SK-N-MC (cell line): Measurements from ENCODE around the gene GCK.

Experiments
- DNase-seq: peaks from one replicate; pipeline ENCODE4 v3.0.0-alpha.2; 2011; ENCODE audit warnings: low read depth, low spot score
- H3K27ac ChIP-seq: fragments of 200-600 bp; sonication (generic); 2 replicates; pipeline ENCODE4 v1.5.1; 2016; ENCODE audit warnings: mixed run types
- H3K36me3 ChIP-seq: fragments of 200-600 bp; sonication (generic); 2 replicates; pipeline ENCODE4 v1.6.1; 2017; ENCODE audit warnings: antibody characterized with exemption, low read length, mixed read lengths; ENCODE audit not compliant: insufficient read depth
- H3K4me3 ChIP-seq: fragments of 200-600 bp; sonication (generic); 2 replicates; pipeline ENCODE4 v1.5.1; 2016
- H3K9ac ChIP-seq: fragments of 200-600 bp; sonication (generic); 2 replicates; pipeline ENCODE4 v1.8.0; 2017; ENCODE audit warnings: mixed run types, mixed read lengths; ENCODE audit not compliant: insufficient read length
- H3K9me3 ChIP-seq: fragments of 200-600 bp; sonication (generic); 2 replicates; pipeline ENCODE4 v1.6.1; 2017; ENCODE audit warnings: low read depth, mild to moderate bottlenecking, antibody characterized with exemption, low read length, moderate library complexity, mixed read lengths
- EZH2 ChIP-seq: fragments of 200-600 bp; sonication (generic); IDR thresholded peaks from one replicate; pipeline ENCODE4 v1.6.1; 2017; ENCODE audit warnings: antibody characterized with exemption
- FOXP2 ChIP-seq: optimal IDR thresholded peaks from 2 replicates; pipeline ENCODE3; 2011; ENCODE audit warnings: mild to moderate bottlenecking, moderate library complexity; ENCODE audit not compliant: insufficient read depth; ENCODE audit errors: extremely low read length, control extremely low read depth
- POLR2AphosphoS5 ChIP-seq: IDR thresholded peaks from 2 replicates; pipeline ENCODE4 v1.6.1; 2012; ENCODE audit warnings: mild to moderate bottlenecking, low read depth, low read length, borderline replicate concordance

GCK gene

GRCh38 chr7:44144426-44144967 lies 44.7 kb downstream of the GCK start:
- H3K27ac ChIP-seq: no peak overlapping the region
- H3K36me3 ChIP-seq: no peaks in the 10 kb centered on the region
- no peak for DNase-seq
- H3K9ac ChIP-seq: no peak overlapping the region
- no peak overlapping the region for H3K4me3 ChIP-seq
- no peak for TF ChIP-seq POLR2AphosphoS5
- no peak for TF ChIP-seq FOXP2
- no peak for TF ChIP-seq EZH2
- no peaks in the 10 kb centered on the region for H3K9me3 ChIP-seq

- Histone ChIP-seq H3K9ac (no peak overlapping the region), H3K4me3 (no peak overlapping the region), H3K27ac (no peak overlapping the region), H3K36me3 (no peaks in the 10 kb centered on the region), H3K9me3 (no peaks in the 10 kb centered on the region)
- no peak for TF ChIP-seq FOXP2
- no peak for TF ChIP-seq EZH2
- no peak for TF ChIP-seq POLR2AphosphoS5
- no peak for DNase-seq
These were observed 45.5 kb downstream of the GCK start for GRCh38 chr7:44143646-44144250.

DNA sequence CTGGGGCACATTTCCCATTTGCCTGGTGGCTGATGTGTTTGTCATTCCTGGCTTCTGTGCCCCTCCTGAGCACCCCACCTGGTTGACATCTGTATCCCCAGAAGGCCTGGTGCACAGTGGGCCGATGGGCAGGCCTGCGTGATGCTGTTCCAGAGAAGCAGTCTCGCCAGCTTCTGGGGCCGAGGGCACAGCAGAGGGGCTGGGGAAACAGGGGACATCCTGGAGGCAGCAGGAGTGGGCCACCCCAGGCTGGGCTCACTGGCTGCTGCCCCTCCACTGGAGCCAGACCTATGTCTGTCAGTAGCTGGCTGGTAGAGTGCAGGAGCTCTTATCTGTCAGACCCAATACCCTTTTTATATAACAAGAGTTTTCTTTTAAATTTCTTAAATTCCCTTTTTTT lies 47.2 kb downstream of the GCK start:
- Histone ChIP-seq H3K9ac (no peak overlapping the region), H3K9me3 (no peaks in the 10 kb centered on the region), H3K36me3 (no peaks in the 10 kb centered on the region), H3K4me3 (no peak overlapping the region), H3K27ac (no peak overlapping the region)
- TF ChIP-seq EZH2: no peak
- no peak for TF ChIP-seq FOXP2
- no peak for TF ChIP-seq POLR2AphosphoS5
- no peak for DNase-seq

- Histone ChIP-seq H3K4me3 (no peak within 1 kb of the TSS), H3K27ac (no peak within 1 kb of the TSS), H3K9ac (no peak within 1 kb of the TSS), H3K9me3 (no peaks in the 10 kb centered on the region), H3K36me3 (no peaks in the 10 kb centered on the region)
- no peak for DNase-seq
- TF ChIP-seq POLR2AphosphoS5 (no peak), EZH2 (no peak), FOXP2 (no peak)
These were observed 47.9 kb downstream of the GCK start, which contains the start of gene MYL7 for GRCh38 chr7:44141221-44141850. MYL7 (minus strand) TSS chr7:44141332; CDS start chr7:44141305, 27 bp downstream.

DNA sequence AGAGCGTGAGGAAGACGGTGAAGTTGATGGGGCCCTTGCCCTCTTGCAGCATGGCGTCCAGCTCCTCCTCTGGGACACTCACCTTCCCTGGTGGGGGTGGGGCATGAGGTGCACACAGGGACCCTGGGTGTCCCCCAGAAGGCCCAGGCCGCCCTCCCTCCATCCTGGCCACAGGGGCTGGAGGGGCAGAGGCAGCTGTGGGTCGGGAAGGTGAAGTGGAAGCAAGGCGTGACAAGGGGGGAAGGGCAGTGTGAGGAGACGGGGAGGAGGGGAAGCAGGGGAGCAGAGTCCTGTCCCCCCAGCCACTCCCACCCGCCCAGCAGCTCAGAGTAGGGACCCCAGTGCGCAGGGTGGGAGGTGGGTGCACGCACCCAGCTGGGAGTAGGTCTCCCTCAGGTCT lies 48.9 kb downstream of the GCK start:
- no peak for DNase-seq
- Histone ChIP-seq H3K4me3 (no peak overlapping the region), H3K36me3 (no peaks in the 10 kb centered on the region), H3K9ac (no peak overlapping the region), H3K9me3 (no peaks in the 10 kb centered on the region), H3K27ac (no peak overlapping the region)
- TF ChIP-seq POLR2AphosphoS5: no peak
- TF ChIP-seq EZH2: no peak
- TF ChIP-seq FOXP2: no peak

DNA sequence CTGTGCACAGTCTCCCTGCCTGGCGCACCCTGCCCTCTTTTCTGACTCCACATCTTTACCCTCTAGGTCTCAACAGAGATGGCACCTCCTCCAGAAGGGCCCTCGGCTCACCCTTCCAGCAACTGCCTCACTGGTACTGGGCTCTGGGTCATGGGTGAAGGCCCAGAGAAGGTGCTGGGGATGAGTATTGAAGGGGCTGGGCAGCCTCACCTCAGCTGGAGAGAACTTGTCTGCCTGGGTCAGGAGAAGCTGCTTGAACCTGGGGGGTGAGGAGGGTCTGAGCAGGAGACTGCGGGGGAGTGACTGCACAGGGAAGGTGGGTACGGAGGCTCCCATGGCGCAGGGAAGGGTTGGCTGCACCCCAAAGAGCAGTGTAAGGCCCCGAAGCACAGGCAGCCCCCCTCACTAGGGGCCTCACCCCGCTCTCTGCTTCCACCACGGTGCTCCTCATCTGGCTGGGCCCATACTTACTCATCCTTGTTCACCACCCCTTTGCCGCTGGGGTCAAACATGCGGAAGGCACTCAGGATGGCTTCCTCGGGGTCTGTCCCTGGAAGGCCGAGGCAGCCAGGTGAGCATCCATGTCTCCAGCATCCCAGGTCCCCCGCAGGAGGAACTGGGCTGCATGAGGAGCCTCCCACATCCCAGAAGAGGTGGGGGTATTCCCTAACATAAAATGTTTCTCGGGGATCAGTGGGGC lies 49.8 kb downstream of the GCK start:
- TF ChIP-seq POLR2AphosphoS5 (no peak), EZH2 (no peak), FOXP2 (no peak)
- H3K4me3 ChIP-seq: no peak overlapping the region

GRCh38 chr7:44138698-44139097 lies 50.5 kb downstream of the GCK start:
- DNase-seq: no peak
- Histone ChIP-seq H3K9me3 (no peaks in the 10 kb centered on the region), H3K36me3 (no peaks in the 10 kb centered on the region), H3K27ac (no peak overlapping the region), H3K9ac (no peak overlapping the region), H3K4me3 (no peak overlapping the region)
- TF ChIP-seq FOXP2: no peak
- TF ChIP-seq EZH2: no peak
- TF ChIP-seq POLR2AphosphoS5: no peak

More for the DNA sequence above, 49.8 kb downstream of the GCK start:
- Histone ChIP-seq H3K27ac (no peak overlapping the region), H3K9me3 (no peaks in the 10 kb centered on the region), H3K9ac (no peak overlapping the region), H3K36me3 (no peaks in the 10 kb centered on the region)
- no peak for DNase-seq

DNA sequence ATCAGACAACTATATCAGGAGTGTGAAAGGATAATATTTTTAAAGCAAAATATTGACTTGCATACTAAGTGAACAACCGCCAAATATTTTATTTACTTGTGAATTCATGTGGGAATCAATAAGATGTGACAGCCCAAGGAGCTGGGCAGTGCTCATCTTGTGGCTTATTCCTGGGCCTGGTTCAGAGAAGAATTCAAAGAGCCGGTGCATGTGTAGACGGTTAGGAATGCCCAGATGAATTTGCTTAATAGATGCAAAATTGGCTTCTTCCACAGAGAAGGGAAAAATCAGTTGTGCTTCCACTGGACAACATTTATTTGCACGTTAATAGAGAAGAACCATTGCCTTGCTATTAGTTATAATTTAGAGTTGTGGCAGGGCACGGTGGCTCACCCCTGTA lies 52.5 kb downstream of the GCK start:
- no peak for TF ChIP-seq FOXP2
- TF ChIP-seq EZH2: no peak
- no peak for TF ChIP-seq POLR2AphosphoS5
- no peak for DNase-seq
- no peak overlapping the region for H3K9ac ChIP-seq
- no peaks in the 10 kb centered on the region for H3K36me3 ChIP-seq
- no peaks in the 10 kb centered on the region for H3K9me3 ChIP-seq
- no peak overlapping the region for H3K4me3 ChIP-seq
- no peak overlapping the region for H3K27ac ChIP-seq
